Measurements from ENCODE around the gene KDM7A. TPM values are rescaled to one million over a fixed set of nuclear protein-coding genes. Genes with fewer than 3 reads are reported as not detected.

Gene KDM7A
- total and polyA plus RNA-seq, 10 of the 15 experiments (the other 5 are each of a cell fraction or from before 2014, with no cell fraction given), result 0.07 to 0.96 (median 0.74) TPM

- in situ Hi-C loops (cut with MboI) (no loop called here), intact Hi-C loops (cut with micrococcal nuclease; ENCODE audit: unreplicated experiment) (loop anchor here (5.0 kb wide), 1 partner anchor 301 kb away; the partner anchor contains the start of gene MKRN1)
- peak overlapping the region; percentile 77 for H3K4me3 ChIP-seq
- no peak overlapping the region for H3K27ac ChIP-seq (ENCODE audit: control insufficient read depth, insufficient read depth)
- peaks cover 3% of the 10 kb centered on the region; the same call in 2 of the 3 replicates for H3K9me3 ChIP-seq (replicated peaks; ENCODE audit: control insufficient read depth, insufficient read depth, low read length)
- peak overlapping the region; percentile 56; the same call in 1 of the 2 replicates for H2AFZ ChIP-seq (ENCODE audit: control insufficient read depth, low read depth, low read length)
- BruUV-seq (replicated peaks), result no TSS peak
- ATAC-seq (no peak), FAIRE-seq (no peak), DNase-seq (ENCODE audit: low read depth, low spot score) (no peak)
- peak overlapping the region; percentile 60 for H3K9ac ChIP-seq (ENCODE audit: control insufficient read depth, insufficient read depth, low read length)
- H3K27me3 ChIP-seq (replicated peaks in 1 of 2; ENCODE audit: control insufficient read depth in 2 of 2, insufficient read depth in 2 of 2, low read length in 1 of 2), result peaks cover 0 to 4% of the 10 kb centered on the region in 2 experiments; a peak in 2 of 4 replicates
- no peaks in the 10 kb centered on the region for H3K36me3 ChIP-seq (ENCODE audit: control insufficient read depth in 2 of 2, insufficient read depth in 2 of 2, low read length in 1 of 2)
- no peaks in the 10 kb centered on the region for H3K79me2 ChIP-seq (ENCODE audit: control insufficient read depth, insufficient read depth, low read length)
- ChIA-PET CTCF (interaction anchor here (0.6 to 1.0 kb wide), 2 partner anchors 149 to 302 kb away, joined by 3 read pairs; no protein-coding TSS in a partner anchor), SMC1A (ENCODE audit: uncharacterized antibody, unreplicated experiment) (interaction anchor here (1.4 kb wide), 1 partner anchor 33 kb away, joined by 3 read pairs; no protein-coding TSS in a partner anchor), RAD21 (ENCODE audit: unreplicated experiment) (interaction anchor here (0.6 kb wide), 1 partner anchor 171 kb away, joined by 3 read pairs; no protein-coding TSS in a partner anchor), POLR2A (interaction anchor here (0.8 kb wide), 1 partner anchor 114 kb away, joined by 3 read pairs; no protein-coding TSS in a partner anchor)
- 0% methylated on average over 8 of the region's 95 CpGs for WGBS (ENCODE audit: insufficient coverage, insufficient replicate concordance, low lambda C conversion rate, missing lambda C conversion rate)
- 0 out of 2 replicates have a peak, but pooled peaks cover 4% of the 10 kb centered on the region for H3K4me1 ChIP-seq (ENCODE audit: control insufficient read depth, insufficient read depth, low read length)
- TF ChIP-seq EGR1 (IDR thresholded peaks at IDR 0.05; ENCODE audit: borderline replicate concordance in 1 of 2, low read depth in 2 of 2, low read length in 2 of 2) (0 out of 3 replicates have a peak, but pooled peaks of 1 of the 2 experiments have one; percentile 4), NKRF (conservative IDR thresholded peaks at IDR 0.05) (no peak)
- H3K4me2 ChIP-seq (ENCODE audit: control insufficient read depth, insufficient read depth), result peak overlapping the region; percentile 97
- H4K20me1 ChIP-seq (ENCODE audit: control insufficient read depth, insufficient read depth), result no peaks in the 10 kb centered on the region
Observed at GRCh38 chr7:140176122-140176701, 571 bp downstream of the KDM7A start.

Data from GM12878 (cell line).